Ovary (tissue), 3 donors: ENCODE measurements around the gene CSTB.

ENCODE experiments used
- POLR2A ChIP-seq: fragments of 450-650 bp; IDR thresholded peaks from one replicate; pipeline ENCODE4 v1.6.1; 2017; ENCODE audit warnings: antibody characterized with exemption, mild to moderate bottlenecking, moderate library complexity
- TF ChIP-seq, protein P1 (sequence below), 3 donors: fragments of 450-650 bp in 2 of 3; fragments of 200-600 bp in 1 of 3; IDR thresholded peaks; one replicate each; pipeline versions ENCODE4 v1.5.1 to v1.8.0; 2016 to 2022; ENCODE audit warnings: antibody characterized with exemption in 3 of 3, mild to moderate bottlenecking in 1 of 3
- donor health status: DM: no; HTN: no; CAD: no.

DNA sequence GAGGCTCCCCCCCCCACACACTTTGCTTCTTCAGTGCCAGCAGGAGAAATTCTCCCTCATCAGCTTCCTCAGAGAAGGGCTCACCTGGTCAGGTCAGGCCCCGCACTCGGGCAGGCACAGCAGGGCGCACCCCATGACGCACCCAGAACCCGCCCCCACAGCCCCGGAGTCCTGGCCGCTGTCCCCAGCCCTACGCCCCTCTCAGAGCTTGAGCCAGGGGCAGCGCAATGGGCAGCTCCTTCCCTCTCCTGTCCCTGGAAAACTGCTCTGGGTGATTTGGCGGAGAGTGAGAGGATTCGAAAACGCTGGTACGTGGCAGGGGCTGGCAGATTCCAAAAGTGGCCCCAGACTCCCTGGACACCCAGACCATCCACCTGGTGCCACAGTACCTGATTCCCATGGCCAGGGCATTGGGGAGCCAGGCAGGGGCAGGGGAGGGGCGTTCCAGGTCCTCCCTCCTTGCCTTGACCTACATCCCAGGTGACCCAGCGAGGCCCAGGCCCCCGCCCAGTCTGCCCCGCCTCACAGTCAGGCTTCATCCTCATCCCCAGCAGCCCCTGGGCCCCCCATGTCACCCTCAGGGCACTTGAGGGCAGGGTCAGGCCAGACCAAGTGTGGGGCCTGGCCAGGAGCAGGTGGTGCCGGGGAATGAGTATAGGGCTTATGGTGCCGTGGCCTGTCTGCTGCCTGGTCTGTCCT, 37.0 kb upstream of the CSTB start:
- TF ChIP-seq, protein P1, sequence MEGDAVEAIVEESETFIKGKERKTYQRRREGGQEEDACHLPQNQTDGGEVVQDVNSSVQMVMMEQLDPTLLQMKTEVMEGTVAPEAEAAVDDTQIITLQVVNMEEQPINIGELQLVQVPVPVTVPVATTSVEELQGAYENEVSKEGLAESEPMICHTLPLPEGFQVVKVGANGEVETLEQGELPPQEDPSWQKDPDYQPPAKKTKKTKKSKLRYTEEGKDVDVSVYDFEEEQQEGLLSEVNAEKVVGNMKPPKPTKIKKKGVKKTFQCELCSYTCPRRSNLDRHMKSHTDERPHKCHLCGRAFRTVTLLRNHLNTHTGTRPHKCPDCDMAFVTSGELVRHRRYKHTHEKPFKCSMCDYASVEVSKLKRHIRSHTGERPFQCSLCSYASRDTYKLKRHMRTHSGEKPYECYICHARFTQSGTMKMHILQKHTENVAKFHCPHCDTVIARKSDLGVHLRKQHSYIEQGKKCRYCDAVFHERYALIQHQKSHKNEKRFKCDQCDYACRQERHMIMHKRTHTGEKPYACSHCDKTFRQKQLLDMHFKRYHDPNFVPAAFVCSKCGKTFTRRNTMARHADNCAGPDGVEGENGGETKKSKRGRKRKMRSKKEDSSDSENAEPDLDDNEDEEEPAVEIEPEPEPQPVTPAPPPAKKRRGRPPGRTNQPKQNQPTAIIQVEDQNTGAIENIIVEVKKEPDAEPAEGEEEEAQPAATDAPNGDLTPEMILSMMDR (IDR thresholded peaks at IDR 0.05): no peak
- no peak for TF ChIP-seq POLR2A
